ENCODE measurements around the gene KPNA5. TPM values are rescaled to one million over a fixed set of nuclear protein-coding genes. Genes with fewer than 3 reads are reported as not detected.

Gene KPNA5
- total and polyA plus RNA-seq, 2 of the 8 experiments (the other 6 are each of a cell fraction or from before 2014, with no cell fraction given): 2.0 to 9.7 TPM

DNA sequence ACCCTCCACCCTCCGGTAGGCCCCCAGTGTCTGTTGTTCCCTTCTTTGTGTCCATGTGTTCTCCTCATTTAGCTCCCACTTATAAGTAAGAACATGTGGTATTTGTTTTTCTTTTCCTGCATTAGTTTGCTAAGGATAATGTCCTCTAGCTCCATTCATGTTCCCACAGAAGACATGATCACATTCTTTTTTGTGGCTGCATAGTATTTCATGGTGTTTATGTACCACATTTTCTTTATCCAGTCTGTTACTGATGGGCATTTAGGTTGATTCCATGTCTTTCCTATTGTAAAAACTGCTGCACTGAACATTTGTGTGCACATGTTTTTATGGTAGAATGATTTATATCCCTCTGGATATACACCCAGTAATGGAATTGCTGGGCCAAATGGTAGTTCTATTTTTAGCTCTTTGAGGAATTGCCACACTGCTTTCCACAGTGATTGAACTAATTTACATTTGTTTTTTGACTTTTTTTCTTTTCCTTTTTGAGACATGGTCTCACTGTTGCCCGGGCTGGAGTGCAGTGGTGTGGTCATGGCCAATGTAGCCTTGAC, 4.5 kb downstream of the KPNA5 start:
- H4K8ac ChIP-seq (ENCODE audit: extremely low read depth, insufficient read depth, low read length): no peak overlapping the region
- no peak overlapping the region for H4K91ac ChIP-seq (replicated peaks; ENCODE audit: insufficient read length, low read length)
- no peak overlapping the region for H2BK20ac ChIP-seq (ENCODE audit: low read length)
- no peak overlapping the region for H4K5ac ChIP-seq (ENCODE audit: insufficient read length, low read depth, low read length)
- H3K27ac ChIP-seq (ENCODE audit: low read depth, low read length): no peak overlapping the region
- H3K4me3 ChIP-seq (ENCODE audit: extremely low read depth in 1 of 4, insufficient read depth in 2 of 4, low read depth in 3 of 4, low read length in 4 of 4): no peak overlapping the region
- FAIRE-seq (no peak), DNase-seq (ENCODE audit: low read depth in 1 of 2, low spot score in 2 of 2) (no peak)
- H2BK15ac ChIP-seq (ENCODE audit: low read length): no peak overlapping the region
- no peaks in the 10 kb centered on the region for H3K27me3 ChIP-seq (replicated peaks in 1 of 4; ENCODE audit: control insufficient read depth in 3 of 4, extremely low read depth in 1 of 4, insufficient read depth in 3 of 4, low read length in 3 of 4)
- H2AFZ ChIP-seq (ENCODE audit: low read length): no peak overlapping the region
- POLR2A ChIA-PET (ENCODE audit: partially characterized antibody): no interaction called here
- TF ChIP-seq EP300 (IDR thresholded peaks at IDR 0.05; ENCODE audit: borderline replicate concordance in 1 of 2, low read depth in 2 of 2, low read length in 2 of 2) (no peak), CHD2 (IDR thresholded peaks at IDR 0.05; ENCODE audit: low read length) (no peak), POLR2AphosphoS5 (IDR thresholded peaks at IDR 0.05; ENCODE audit: low read depth, low read length) (no peak), ASH2L (IDR thresholded peaks at IDR 0.05; ENCODE audit: low read length) (no peak), SIN3A (conservative IDR thresholded peaks at IDR 0.05 in 1 of 2, IDR thresholded peaks at IDR 0.05 in 1 of 2; ENCODE audit: low read depth in 1 of 2, low read length in 2 of 2) (no peak), POLR2A (IDR thresholded peaks at IDR 0.05; ENCODE audit: control extremely low read depth in 1 of 2, low read depth in 2 of 2, low read length in 2 of 2) (no peak), KDM4A (IDR thresholded peaks at IDR 0.05; ENCODE audit: low read depth, low read length, severe bottlenecking) (no peak)
- TF ChIP-seq, protein P1, sequence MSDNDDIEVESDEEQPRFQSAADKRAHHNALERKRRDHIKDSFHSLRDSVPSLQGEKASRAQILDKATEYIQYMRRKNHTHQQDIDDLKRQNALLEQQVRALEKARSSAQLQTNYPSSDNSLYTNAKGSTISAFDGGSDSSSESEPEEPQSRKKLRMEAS (IDR thresholded peaks at IDR 0.05): no peak
- TF ChIP-seq, protein P2, sequence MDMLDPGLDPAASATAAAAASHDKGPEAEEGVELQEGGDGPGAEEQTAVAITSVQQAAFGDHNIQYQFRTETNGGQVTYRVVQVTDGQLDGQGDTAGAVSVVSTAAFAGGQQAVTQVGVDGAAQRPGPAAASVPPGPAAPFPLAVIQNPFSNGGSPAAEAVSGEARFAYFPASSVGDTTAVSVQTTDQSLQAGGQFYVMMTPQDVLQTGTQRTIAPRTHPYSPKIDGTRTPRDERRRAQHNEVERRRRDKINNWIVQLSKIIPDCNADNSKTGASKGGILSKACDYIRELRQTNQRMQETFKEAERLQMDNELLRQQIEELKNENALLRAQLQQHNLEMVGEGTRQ (IDR thresholded peaks at IDR 0.05; ENCODE audit: low read length): no peak
- no peak overlapping the region for H2BK12ac ChIP-seq (ENCODE audit: low read depth, low read length)
- peaks cover 9% of the 10 kb centered on the region for H3K23me2 ChIP-seq (ENCODE audit: low read depth, low read length)
- H3K79me2 ChIP-seq (ENCODE audit: control insufficient read depth in 1 of 2, insufficient read depth in 2 of 2, low read length in 2 of 2): peaks cover 10 to 84% of the 10 kb centered on the region in 2 experiments
- no peak overlapping the region for H2BK5ac ChIP-seq (ENCODE audit: low read depth, low read length)
- H3K4me2 ChIP-seq (ENCODE audit: insufficient read depth in 1 of 2, low read depth in 2 of 2, low read length in 2 of 2): no peak overlapping the region
- H3K56ac ChIP-seq (replicated peaks; ENCODE audit: insufficient read length, low read depth, low read length): no peak overlapping the region
- H3K9ac ChIP-seq (replicated peaks in 1 of 4; ENCODE audit: extremely low read depth in 1 of 4, low read depth in 3 of 4, low read length in 3 of 4): no peak overlapping the region
- peaks cover 3% of the 10 kb centered on the region for H3K79me1 ChIP-seq (ENCODE audit: low read depth, low read length)
- 100% methylated on average over 2 of the region's 2 CpGs; no CpG with 5 or more reads in 1 of the 2 experiments for WGBS, 2 experiments (ENCODE audit: extremely low coverage in 1 of 2, insufficient coverage in 1 of 2, insufficient read length in 1 of 2, insufficient replicate concordance in 2 of 2, low coverage in 1 of 2, low lambda C conversion rate in 2 of 2, missing lambda C conversion rate in 1 of 2)
- no peak overlapping the region for H3K14ac ChIP-seq (ENCODE audit: insufficient read length)
- no peak overlapping the region for H2AK5ac ChIP-seq (ENCODE audit: low read depth, low read length)
- H2BK120ac ChIP-seq (replicated peaks; ENCODE audit: low read depth, low read length): no peak overlapping the region
- H3K4ac ChIP-seq (replicated peaks; ENCODE audit: insufficient read length, low read depth, low read length): no peak overlapping the region
- no peak overlapping the region for H3K23ac ChIP-seq (ENCODE audit: insufficient read length)
- CTCF ChIA-PET (ENCODE audit: partially characterized antibody): interaction anchor here (0.6 to 0.7 kb wide), 3 partner anchors 65 to 283 kb away, joined by 3 read pairs; no protein-coding TSS in a partner anchor
- peaks cover 0 to 2% (median 0%) of the 10 kb centered on the region in 4 experiments; a peak in 1 of 7 replicates for H3K4me1 ChIP-seq (replicated peaks in 1 of 4; ENCODE audit: control insufficient read depth in 3 of 4, insufficient read depth in 4 of 4, low read length in 3 of 4)
- H3K36me3 ChIP-seq (ENCODE audit: control insufficient read depth in 2 of 4, insufficient read depth in 4 of 4, low read length in 3 of 4): peaks cover 0 to 9% (median 0%) of the 10 kb centered on the region in 4 experiments; a peak in 2 of 8 replicates
- H4K20me1 ChIP-seq (replicated peaks in 1 of 2; ENCODE audit: control insufficient read depth in 1 of 2, insufficient read depth in 2 of 2, low read length in 2 of 2): peaks cover 0 to 2% of the 10 kb centered on the region in 2 experiments
- no peaks in the 10 kb centered on the region for H3K9me3 ChIP-seq (ENCODE audit: insufficient read depth in 2 of 2, low read depth in 1 of 2, low read length in 1 of 2)
- H3K18ac ChIP-seq (ENCODE audit: extremely low read depth, low read length): no peak overlapping the region
